Neuron (in vitro differentiated cells): ENCODE results near the gene SPRR2F.
"Not testable (repeated sequence)": the region's sequence is repeated elsewhere in the genome, so short reads cannot be mapped to it uniquely, and the experiment has no call there.

Experiments used
- H2AFZ ChIP-seq: one replicate; pipeline ENCODE4 v1.6.1; 2013; ENCODE audit warnings: low read depth, mild to moderate bottlenecking, inconsistent platforms, low read length, moderate library complexity
- H3K27me3 ChIP-seq: one replicate; pipeline ENCODE4 v1.6.1; 2013; ENCODE audit warnings: low read length; ENCODE audit not compliant: insufficient read depth
- H3K36me3 ChIP-seq: one replicate; pipeline ENCODE4 v1.6.1; 2013; ENCODE audit warnings: low read length; ENCODE audit not compliant: insufficient read depth
- H3K4me1 ChIP-seq: one replicate; pipeline ENCODE4 v1.6.1; 2013; ENCODE audit warnings: low read length; ENCODE audit not compliant: insufficient read depth
- H3K4me3 ChIP-seq: 2 replicates; pipeline ENCODE4 v1.5.1; 2013; ENCODE audit warnings: mild to moderate bottlenecking, low read length, moderate library complexity
- H3K9me3 ChIP-seq: one replicate; pipeline ENCODE4 v1.6.1; 2013; ENCODE audit warnings: low read length

SPRR2F gene

DNA sequence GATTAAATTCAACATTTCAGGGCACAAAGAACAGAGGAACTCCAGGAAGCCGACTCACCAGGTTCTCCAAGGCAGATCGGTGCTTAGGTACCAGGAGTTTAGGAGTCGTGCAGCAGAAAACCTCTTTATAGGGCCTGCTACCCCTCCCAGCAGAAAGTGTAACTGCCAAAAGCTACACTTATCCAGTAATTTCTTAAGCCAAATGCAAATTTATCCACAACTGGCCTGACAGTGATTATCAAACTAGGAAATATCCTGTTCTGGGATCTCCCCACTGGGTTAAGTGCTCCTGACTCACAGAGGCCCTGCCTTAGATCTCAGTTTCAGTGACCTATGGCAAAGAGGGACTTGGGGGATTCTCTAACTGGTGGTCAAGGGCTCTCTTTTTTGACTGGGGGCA is at the start of gene SPRR2F:
SPRR2F (minus strand) TSS at position 101 of the 400 bp plus-strand sequence. CDS start 783 bp downstream, outside the sequence.
- no peaks in the 10 kb centered on the region for H3K27me3 ChIP-seq
- H3K36me3 ChIP-seq, result no peaks in the 10 kb centered on the region
- H3K4me1 ChIP-seq, result no peaks in the 10 kb centered on the region
- no peak within 1 kb of the TSS for H2AFZ ChIP-seq
- H3K9me3 ChIP-seq, result no peaks in the 10 kb centered on the region
- H3K4me3 ChIP-seq, result no peak within 1 kb of the TSS

DNA sequence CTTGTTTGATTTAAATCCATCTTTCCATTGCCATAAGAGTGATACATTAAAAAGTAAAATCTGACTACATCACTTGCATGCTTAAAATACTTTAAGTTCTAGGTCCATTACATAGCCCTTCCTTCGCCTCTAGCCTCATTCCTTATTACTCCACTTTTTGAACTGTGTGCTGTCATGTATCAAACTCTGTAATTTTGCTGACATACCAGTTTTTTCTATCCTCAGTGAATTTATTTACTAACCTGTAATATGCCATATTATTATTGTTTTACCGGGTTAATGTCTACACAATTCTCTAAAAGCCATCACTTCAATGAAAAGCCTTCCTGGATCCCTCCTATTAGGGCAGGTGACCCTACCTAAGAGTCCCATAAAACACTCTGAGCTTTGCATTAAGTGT is 42.2 kb upstream of the SPRR2F start:
- Histone ChIP-seq H2AFZ (no peak overlapping the region), H3K36me3 (no peaks in the 10 kb centered on the region), H3K27me3 (peaks cover 3% of the 10 kb centered on the region), H3K9me3 (peaks cover 3% of the 10 kb centered on the region), H3K4me3 (no peak overlapping the region), H3K4me1 (no peaks in the 10 kb centered on the region)

GRCh38 chr1:153152481-153152880 is 39.2 kb upstream of the SPRR2F start:
- H3K36me3 ChIP-seq, result no peaks in the 10 kb centered on the region
- H3K27me3 ChIP-seq, result peaks cover 3% of the 10 kb centered on the region
- no peaks in the 10 kb centered on the region for H3K9me3 ChIP-seq
- no peak overlapping the region for H2AFZ ChIP-seq
- no peak overlapping the region for H3K4me3 ChIP-seq
- no peaks in the 10 kb centered on the region for H3K4me1 ChIP-seq

GRCh38 chr1:153150846-153151245 is 37.5 kb upstream of the SPRR2F start, which contains the start of gene SPRR2G:
Gene SPRR2G, minus strand, starts transcription at chr1:153150890. Its CDS starts 780 bp downstream, at chr1:153150110.
- H3K36me3 ChIP-seq, result no peaks in the 10 kb centered on the region
- peaks cover 3% of the 10 kb centered on the region for H3K27me3 ChIP-seq
- no peaks in the 10 kb centered on the region for H3K9me3 ChIP-seq
- no peak within 1 kb of the TSS for H3K4me3 ChIP-seq
- H2AFZ ChIP-seq, result no peak within 1 kb of the TSS
- H3K4me1 ChIP-seq, result no peaks in the 10 kb centered on the region

GRCh38 chr1:153141377-153141776 is 28.1 kb upstream of the SPRR2F start:
- H2AFZ ChIP-seq, result no peak overlapping the region
- no peak overlapping the region for H3K4me3 ChIP-seq
- H3K27me3 ChIP-seq, result peaks cover 2% of the 10 kb centered on the region
- no peaks in the 10 kb centered on the region for H3K36me3 ChIP-seq
- H3K4me1 ChIP-seq, result no peaks in the 10 kb centered on the region
- no peaks in the 10 kb centered on the region for H3K9me3 ChIP-seq

DNA sequence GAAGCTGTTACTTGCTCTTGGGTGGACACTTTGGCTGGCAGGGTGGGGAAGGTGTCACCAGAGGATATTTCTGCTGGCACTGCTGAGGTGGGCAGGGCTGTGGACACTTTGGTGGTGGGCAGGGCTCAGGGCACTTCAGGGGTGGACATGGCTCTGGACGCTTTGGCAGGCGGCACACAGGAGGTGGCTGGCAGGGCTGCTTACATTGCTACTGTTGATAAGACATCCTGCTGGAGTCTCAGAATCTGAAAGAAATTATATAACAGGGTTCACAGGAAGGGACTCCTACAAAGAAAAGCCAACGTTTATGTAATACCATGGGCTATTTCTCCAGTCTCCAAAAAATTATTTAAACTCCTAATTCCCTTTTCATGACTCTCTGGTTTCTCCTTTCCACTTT is 27.2 kb upstream of the SPRR2F start:
- H3K27me3 ChIP-seq, result peaks cover 2% of the 10 kb centered on the region
- H3K9me3 ChIP-seq, result no peaks in the 10 kb centered on the region
- H3K4me1 ChIP-seq, result no peaks in the 10 kb centered on the region
- H3K36me3 ChIP-seq, result no peaks in the 10 kb centered on the region
- H3K4me3 ChIP-seq, result no peak overlapping the region
- H2AFZ ChIP-seq, result no peak overlapping the region

DNA sequence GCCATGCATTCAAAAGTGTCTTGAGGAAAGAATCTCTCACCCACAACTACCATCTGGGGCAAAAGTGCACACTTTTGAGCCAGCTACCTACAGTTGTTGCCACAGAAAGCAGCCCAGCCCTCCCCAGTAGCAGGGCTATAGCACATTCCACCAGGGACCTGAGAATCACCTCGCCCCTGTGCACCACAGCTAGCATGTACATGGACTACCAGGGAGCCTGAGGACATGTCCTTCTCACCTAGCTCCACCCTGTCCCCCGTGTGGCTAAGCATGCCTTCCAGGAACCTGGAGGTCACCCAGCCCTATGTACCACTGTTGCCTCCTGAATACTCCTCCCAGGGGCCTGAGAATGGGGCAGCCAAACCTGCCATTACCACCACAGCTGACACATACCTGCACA is 20.4 kb upstream of the SPRR2F start:
- Histone ChIP-seq H3K4me1 (no peaks in the 10 kb centered on the region), H3K36me3 (no peaks in the 10 kb centered on the region), H3K9me3 (no peaks in the 10 kb centered on the region), H2AFZ (no peak overlapping the region), H3K27me3 (no peaks in the 10 kb centered on the region), H3K4me3 (no peak overlapping the region)

DNA sequence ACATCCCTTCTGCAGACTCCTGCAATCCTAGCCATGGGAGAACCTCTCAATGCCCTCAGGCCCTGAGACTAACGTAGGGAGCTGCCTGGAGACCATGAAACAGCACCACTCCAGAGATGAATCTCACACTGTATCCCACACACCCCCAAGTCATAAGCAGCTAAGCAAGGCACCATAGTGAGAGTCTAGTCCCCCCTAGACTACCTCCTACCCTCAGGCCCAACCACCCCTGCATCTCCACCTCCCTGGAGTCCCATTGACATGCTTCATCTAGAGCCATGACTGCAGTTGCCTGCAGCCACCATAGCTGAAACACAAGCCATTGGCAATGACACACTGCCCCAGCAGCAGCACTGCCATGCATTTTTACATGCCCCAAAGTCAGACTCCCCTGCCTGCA is 20.0 kb upstream of the SPRR2F start:
- Histone ChIP-seq H3K9me3 (no peaks in the 10 kb centered on the region), H3K27me3 (no peaks in the 10 kb centered on the region), H3K4me3 (no peak overlapping the region), H3K4me1 (no peaks in the 10 kb centered on the region), H2AFZ (no peak overlapping the region), H3K36me3 (no peaks in the 10 kb centered on the region)

DNA sequence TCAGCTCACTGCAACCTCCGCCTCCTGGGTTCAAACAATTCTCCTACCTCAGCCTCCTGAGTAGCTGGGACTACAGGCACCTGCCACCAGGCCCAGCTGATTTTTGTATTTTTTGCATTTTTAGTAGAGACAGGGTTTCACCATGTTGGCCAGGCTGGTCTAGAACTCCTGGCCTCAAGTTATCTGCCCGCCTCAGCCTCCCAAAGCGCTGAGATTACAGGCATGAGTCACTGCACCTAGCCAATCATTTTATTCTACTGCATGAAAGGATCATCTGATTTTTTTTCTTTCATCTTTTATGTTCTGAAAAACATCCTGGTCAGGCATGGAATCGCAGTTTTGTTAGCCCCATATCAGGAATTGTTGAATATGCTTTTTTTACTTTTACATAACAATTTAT is 15.4 kb upstream of the SPRR2F start:
- not testable (repeated sequence) for H3K4me3 ChIP-seq, H3K9me3 ChIP-seq, H3K36me3 ChIP-seq, H2AFZ ChIP-seq, H3K27me3 ChIP-seq, H3K4me1 ChIP-seq

- H3K36me3 ChIP-seq, result no peaks in the 10 kb centered on the region
- no peak overlapping the region for H2AFZ ChIP-seq
- no peaks in the 10 kb centered on the region for H3K4me1 ChIP-seq
- H3K4me3 ChIP-seq, result no peak overlapping the region
- H3K27me3 ChIP-seq, result no peaks in the 10 kb centered on the region
- no peaks in the 10 kb centered on the region for H3K9me3 ChIP-seq
Observed at GRCh38 chr1:153127296-153127695, 14.0 kb upstream of the SPRR2F start.

DNA sequence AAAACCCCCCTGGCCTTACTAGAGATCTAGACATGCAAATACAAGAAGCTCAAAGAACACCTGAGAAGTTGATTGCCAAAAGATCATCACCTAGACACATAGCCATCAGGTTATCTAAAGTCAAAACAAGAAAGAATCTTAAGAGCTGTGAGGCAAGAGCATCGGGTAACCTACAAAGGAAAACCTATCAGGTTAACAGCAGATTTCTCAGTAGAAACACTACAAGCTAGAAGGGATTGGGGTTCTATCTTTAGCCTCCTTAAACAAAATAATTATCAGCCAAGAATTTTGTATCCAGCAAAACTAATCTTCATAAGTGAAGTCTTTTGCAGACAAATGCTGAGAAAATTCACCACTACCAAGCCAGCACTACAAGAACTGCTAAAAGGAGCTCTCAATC is 12.2 kb upstream of the SPRR2F start:
- Histone ChIP-seq H3K9me3 (no peaks in the 10 kb centered on the region), H3K4me1 (no peaks in the 10 kb centered on the region), H2AFZ (no peak overlapping the region), H3K4me3 (no peak overlapping the region), H3K36me3 (no peaks in the 10 kb centered on the region), H3K27me3 (no peaks in the 10 kb centered on the region)

DNA sequence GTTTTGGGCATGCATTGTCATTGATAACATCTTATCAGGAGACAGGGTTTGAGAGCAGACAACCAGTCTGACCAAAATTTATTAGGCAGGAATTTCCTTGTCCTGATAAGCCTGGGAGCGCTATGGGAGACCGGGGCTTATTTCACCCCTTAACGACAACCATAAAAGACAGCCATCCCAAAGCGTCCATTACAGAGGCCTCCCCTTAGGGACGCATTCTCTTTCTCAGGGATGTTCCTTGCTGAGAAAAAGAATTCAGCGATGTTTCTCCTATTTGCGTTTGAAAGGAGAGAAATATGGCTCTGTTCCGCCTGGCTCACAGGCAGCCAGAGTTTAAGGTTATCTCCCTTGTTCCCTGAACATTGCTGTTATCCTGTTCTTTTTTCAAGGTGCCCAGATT is 10.5 kb upstream of the SPRR2F start:
- not testable (repeated sequence) for H3K4me3 ChIP-seq, H3K9me3 ChIP-seq, H3K36me3 ChIP-seq, H3K4me1 ChIP-seq, H2AFZ ChIP-seq, H3K27me3 ChIP-seq

DNA sequence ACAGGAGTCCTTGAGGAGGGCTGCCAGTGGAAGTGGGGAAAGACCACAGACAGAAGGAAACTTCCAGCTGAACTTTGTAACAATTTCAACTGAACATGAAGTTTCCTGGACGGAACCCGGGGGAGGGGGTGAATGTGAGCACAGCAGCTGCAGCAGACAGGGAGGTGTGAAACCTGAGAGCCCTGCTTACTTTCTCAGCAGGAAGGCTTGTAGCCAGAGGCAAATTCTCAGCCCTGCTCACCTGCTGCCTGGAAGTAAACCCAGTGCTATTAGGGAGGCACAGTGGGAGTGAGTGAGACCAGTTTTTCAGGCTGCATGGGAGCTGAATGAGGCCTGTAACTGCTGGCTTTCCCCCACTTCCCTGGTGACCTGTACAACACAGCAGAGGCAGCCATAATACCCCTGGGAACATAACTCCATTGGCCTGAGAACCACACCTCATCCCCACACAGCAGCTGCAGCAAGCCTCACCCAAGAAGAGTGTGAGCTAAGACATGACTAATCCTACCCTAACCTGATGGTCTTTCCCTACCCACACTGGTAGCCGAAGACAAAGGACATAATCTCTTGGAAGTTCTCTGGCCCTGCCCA is 9.6 kb upstream of the SPRR2F start:
- H3K36me3 ChIP-seq, result no peaks in the 10 kb centered on the region
- H3K27me3 ChIP-seq, result no peaks in the 10 kb centered on the region
- H3K4me3 ChIP-seq, result no peak overlapping the region
- H3K9me3 ChIP-seq, result no peaks in the 10 kb centered on the region
- no peaks in the 10 kb centered on the region for H3K4me1 ChIP-seq
- H2AFZ ChIP-seq, result no peak overlapping the region

- Histone ChIP-seq H3K4me1 (no peaks in the 10 kb centered on the region), H2AFZ (no peak overlapping the region), H3K4me3 (no peak overlapping the region), H3K27me3 (no peaks in the 10 kb centered on the region), H3K36me3 (no peaks in the 10 kb centered on the region), H3K9me3 (no peaks in the 10 kb centered on the region)
Observed at GRCh38 chr1:153120945-153121344, 7.6 kb upstream of the SPRR2F start.
